CD4-positive, alpha-beta T cell treated with Interleukin-15 for 4 hours (primary cell): ENCODE measurements around the gene TP53I11.
A peak's percentile ranks its signal among the peaks of the same experiment; 100 is the strongest.

Experiments used
- DNase-seq: peaks from one replicate; pipeline ENCODE4 v3.0.0-alpha.2; 2020; ENCODE audit warnings: low spot score

The TP53I11 gene

GRCh38 chr11:44950625-44951476, at the start of gene TP53I11:
TSS of gene TP53I11 (minus strand) at chr11:44950883. CDS start at chr11:44938335, 12,548 bp downstream.
- peak; percentile 65 for DNase-seq

- no peak for DNase-seq
Measured at GRCh38 chr11:44999068-44999467, 48.4 kb upstream of the TP53I11 start.

GRCh38 chr11:44998051-44998450, 47.4 kb upstream of the TP53I11 start:
- no peak for DNase-seq

- no peak for DNase-seq
Measured at GRCh38 chr11:44997566-44997965, 46.9 kb upstream of the TP53I11 start.

DNA sequence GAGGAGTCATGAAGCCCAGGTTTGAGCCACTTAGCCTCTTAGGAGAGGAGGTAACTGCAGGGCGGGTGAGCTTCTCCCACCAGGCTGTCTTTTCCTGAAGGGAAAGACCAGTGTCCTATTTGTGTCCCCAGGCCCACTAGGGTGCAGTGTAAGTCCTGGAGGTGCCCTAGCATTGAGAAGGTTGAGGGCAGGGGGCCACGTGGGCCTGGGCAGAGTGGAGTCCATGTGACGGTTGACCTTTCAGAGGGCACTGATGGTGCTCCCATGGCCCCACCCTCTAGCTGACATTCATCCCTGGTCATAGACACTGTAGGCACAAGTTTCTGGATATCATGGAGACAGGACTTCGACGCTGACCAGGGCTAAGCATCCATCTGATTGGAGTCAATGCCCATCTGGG, 44.1 kb upstream of the TP53I11 start:
- DNase-seq, result no peak

DNA sequence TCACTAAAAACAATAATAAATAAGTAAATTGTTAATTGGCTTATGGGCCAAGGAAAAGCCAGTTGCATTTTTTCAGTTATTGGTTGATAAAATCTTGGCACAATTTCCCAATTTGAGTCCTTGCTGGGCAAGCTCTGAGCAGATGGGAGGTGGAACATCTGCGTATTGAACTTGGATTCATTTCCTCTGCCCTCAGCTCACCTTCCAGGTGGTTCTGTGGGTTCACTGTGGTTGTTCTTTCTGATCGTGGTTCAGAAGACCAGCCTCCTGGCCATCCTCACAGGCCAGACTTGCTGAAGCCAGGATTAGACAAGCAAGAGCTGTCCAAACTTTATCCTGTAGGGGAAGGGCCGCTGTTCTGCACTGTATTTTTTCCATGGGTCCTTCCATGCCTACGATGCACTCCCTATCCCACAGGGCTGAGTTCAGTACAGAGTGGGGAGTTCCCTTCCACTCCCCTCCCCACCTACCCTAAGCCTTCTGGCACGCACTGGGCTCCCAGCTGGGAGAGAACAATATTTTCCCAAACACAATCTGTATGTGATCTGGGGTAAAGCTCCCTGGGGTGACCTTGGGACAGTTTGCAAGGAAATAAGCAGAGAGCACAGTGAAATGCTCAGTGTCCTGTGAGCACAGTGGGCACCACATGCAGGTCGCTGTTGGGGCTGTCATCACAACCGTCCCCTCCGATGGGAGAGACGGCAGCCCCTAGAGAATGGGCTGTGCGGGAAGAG, 43.5 kb upstream of the TP53I11 start:
- no peak for DNase-seq

GRCh38 chr11:44992774-44993173, 42.1 kb upstream of the TP53I11 start:
- no peak for DNase-seq

GRCh38 chr11:44992181-44992582, 41.5 kb upstream of the TP53I11 start:
- no peak for DNase-seq

DNA sequence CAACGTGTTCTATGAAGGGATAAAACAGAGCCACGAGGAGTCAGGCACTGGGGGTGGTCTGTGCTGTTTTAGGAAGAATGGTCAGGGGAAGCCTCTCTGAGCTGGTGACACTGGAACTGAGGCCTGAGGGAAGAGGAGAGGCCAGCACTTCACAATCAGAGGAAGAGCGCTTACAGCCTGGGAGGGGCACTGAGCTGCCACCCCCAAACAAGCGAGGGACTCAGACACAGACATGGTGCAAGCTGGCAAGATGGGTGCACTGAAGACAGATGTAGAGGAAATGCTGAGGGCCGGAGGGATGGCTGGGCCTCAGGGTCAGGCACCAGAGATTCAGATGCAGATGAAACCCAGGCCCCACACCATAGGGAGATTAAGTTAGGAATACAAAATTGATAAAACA, 40.0 kb upstream of the TP53I11 start:
- DNase-seq, result no peak

DNA sequence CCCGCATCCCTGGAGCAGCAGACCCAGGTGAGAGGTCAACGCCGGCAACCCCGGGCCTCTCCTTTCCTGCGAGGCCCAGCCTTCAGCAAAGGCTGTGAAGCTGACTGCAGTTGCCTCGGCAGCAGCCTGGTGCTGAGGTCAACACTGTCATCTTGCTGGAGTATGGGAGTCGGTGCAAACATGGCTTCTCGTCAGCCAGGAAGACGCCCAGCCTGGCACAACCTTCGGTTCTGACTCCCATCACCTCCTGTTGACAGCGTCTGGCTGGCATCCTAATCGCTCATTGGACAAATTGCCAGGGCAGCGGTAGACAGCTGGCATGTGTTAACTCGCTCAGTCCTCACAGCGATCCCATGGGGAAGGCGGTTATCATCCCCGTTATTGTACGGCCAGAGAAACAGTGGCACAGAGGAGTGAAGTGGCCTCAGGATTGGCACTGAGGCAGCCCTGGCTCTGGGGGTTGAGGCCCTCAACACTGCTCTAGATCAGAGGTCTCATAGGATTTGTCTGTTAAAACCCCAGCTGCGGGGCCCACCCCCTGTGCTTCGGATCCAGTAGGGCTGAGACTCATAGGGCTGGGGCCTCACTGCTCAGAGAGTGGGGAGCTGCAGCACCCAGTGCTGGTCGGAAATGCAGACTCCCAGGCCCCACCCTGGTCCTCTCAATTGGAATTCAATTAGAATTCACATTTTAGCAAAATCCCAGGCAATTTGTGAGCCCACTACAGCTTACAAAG, 39.3 kb upstream of the TP53I11 start:
- DNase-seq, result no peak

DNA sequence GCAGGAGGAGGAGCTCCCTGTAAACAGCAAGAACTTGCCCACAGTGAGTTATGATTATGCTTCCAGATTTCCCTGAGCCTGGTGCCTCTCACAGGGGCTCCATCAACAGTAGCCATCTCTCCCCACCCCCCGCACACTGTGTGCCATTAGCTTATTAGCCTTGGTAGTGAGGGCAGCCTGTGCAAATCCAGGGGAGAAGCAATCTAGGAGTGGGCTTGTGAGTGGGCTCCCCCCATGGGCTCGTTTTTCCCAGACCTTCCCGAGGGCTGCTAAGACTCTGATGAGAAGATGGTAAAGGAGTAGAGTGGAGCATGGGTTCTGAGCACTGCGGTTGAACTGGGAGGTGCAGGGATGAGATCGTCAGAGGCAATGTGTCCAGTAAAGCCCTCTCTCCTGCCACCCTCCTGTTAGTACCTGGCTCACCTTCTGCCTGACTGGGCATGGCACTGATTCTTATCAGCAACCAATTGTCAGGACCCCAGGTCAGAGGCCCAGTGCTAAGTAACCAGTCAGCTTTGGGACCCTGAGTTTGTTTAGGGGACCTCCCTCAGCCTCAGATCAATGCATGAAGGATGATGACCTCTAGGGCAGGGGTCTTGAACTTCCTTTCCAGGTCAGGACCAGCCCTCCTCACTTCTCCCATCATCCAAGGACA, 38.4 kb upstream of the TP53I11 start:
- no peak for DNase-seq

DNA sequence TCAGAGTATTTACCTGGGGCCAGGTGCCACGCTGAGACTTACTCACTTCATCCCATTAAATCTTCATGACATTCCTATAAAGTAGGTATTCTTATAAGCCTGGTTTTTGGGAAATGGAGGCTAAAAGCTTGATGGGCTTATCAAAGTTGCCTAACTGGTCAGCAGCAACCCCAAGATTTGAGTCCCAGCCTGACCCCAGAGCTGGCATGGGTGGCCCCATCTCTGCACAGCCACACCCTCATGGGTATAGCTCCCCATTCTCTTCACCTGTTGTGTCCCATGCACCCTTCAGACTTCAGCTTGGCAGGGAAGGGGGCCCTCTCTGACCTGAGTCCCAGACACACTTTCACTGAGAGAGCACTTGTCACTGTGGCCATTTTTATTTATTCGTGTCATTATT, 37.4 kb upstream of the TP53I11 start:
- no peak for DNase-seq

- DNase-seq, result no peak
Measured at GRCh38 chr11:44987506-44987905, 36.8 kb upstream of the TP53I11 start.

- DNase-seq, result no peak
Measured at GRCh38 chr11:44986315-44986714, 35.6 kb upstream of the TP53I11 start.

GRCh38 chr11:44985721-44986120, 35.0 kb upstream of the TP53I11 start:
- no peak for DNase-seq

GRCh38 chr11:44983786-44984185, 33.1 kb upstream of the TP53I11 start:
- peak; percentile 21 for DNase-seq

- no peak for DNase-seq
Measured at GRCh38 chr11:44982496-44983062, 31.9 kb upstream of the TP53I11 start.

GRCh38 chr11:44980533-44981427, 30.1 kb upstream of the TP53I11 start:
- no peak for DNase-seq

DNA sequence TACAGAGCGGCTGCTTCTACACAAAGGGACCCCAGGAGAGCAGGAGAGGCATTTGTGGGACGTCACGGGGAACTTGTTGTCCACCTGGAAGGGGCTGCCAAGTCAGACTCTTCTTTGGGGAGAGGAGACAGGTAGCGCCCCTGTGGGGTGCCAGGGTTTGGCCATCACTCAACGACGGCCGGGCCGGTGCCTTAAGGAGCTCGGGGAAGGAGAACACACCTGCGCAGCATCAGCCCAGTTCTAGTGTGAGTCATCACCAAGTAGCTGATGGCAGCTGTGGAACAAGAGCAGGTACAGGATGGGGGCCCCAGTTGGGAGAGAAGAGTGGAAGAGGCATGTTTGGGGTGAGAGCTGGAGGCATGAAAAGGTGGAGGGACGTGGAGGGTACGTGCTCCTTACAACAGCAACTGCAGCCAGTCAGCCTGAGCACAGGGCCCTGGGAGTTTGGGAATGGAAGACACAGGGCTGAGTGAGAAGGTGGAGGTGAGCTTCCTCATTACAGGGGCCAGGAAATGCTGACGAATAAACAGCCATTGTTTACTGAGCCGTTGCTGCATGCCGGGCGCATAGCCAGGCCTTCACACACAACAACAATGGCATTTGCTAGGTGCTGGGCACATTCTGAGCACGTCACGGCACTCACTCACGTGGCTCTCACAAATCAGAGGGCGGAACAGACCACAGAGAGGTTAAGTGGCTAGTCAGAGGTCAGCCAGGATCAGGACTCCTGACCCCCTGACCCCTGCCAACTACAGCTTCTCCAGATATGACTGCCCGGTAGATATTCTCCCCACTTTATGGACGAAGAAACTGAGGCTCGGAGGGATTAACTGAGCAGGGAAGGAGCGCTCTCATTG, 29.1 kb upstream of the TP53I11 start:
- no peak for DNase-seq

DNA sequence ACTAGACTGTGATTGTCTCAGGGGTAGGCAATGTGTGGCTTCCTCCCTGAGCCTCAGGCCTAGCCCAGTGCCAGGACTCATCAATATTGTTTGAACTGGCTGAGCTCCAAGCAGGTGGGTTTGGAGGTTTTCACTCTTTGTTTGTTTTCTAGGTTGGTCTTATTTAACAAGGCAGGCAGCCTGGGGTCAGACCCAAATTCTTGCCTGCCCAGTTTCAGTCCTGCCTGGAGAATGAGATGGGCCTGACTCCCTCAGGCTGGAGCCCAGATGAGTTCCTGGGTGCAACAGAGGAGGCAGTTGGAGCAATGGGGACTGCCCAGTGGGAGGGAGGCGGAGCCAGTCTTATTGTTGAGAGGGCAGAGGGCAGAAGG, 28.3 kb upstream of the TP53I11 start:
- no peak for DNase-seq
